Neutrophil (primary cell): ENCODE measurements around the gene MAP1B.
"Not testable (repeated sequence)": the region's sequence is repeated elsewhere in the genome, so short reads cannot be mapped to it uniquely, and the experiment has no call there.

ENCODE experiments used
- H3K27ac ChIP-seq: fragments of 200-600 bp; sonication (generic); 2 replicates; pipeline ENCODE4 v1.5.1; 2016; ENCODE audit warnings: mild to moderate bottlenecking, moderate library complexity
- H3K27me3 ChIP-seq: fragments of 200-600 bp; sonication (generic); 2 replicates; pipeline ENCODE4 v1.6.0; 2016; ENCODE audit warnings: mild to moderate bottlenecking
- H3K36me3 ChIP-seq: fragments of 200-600 bp; sonication (generic); 2 replicates; pipeline ENCODE4 v1.5.1; 2017
- H3K4me1 ChIP-seq, 2 experiments: fragments of 200-600 bp in 1 of 2; sonication (generic) in 1 of 2; 1 replicate in 1 of 2; 2 replicates in 1 of 2; pipeline versions ENCODE4 v1.5.1 to v1.6.1; 2013 to 2016; ENCODE audit warnings: low read depth in 1 of 2, low read length in 1 of 2, mild to moderate bottlenecking in 1 of 2, moderate library complexity in 1 of 2; ENCODE audit not compliant: control insufficient read depth in 1 of 2, insufficient read depth in 1 of 2
- H3K4me3 ChIP-seq, 2 experiments: fragments of 200-600 bp in 1 of 2; sonication (generic) in 1 of 2; 1 replicate in 1 of 2; 2 replicates in 1 of 2; pipeline ENCODE4 v1.5.1; 2013 to 2016; ENCODE audit warnings: low read depth in 1 of 2, low read length in 1 of 2, mild to moderate bottlenecking in 1 of 2, moderate library complexity in 1 of 2
- H3K9me3 ChIP-seq: fragments of 200-600 bp; sonication (generic); 2 replicates; pipeline ENCODE4 v1.5.1; 2016
- TF ChIP-seq, protein P1 (sequence below): fragments of 200-600 bp; sonication (generic); IDR thresholded peaks from 2 replicates; pipeline ENCODE4 v1.5.1; 2016; ENCODE audit warnings: antibody characterized with exemption

The MAP1B gene

DNA sequence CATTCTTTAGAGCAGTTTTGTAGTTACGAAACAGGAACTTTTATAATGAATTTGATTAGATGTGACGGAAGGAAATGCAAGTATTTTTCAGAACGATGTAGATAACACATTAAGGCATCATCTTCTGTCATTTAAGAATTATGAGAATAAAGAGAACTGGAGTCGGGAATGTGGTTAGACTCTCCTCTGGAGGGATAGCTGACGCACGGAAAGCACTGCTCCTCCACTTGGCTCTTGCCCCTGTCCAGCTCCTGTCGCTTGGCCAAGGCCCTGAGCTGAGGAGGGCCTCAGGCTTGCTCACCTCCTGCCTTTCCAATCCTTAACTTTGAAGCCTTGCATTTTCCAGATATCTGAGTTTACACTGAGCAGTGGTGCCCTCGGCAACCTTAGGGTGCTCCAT is 60.5 kb downstream of the MAP1B start:
- no peak overlapping the region for H3K27ac ChIP-seq
- TF ChIP-seq, protein P1, sequence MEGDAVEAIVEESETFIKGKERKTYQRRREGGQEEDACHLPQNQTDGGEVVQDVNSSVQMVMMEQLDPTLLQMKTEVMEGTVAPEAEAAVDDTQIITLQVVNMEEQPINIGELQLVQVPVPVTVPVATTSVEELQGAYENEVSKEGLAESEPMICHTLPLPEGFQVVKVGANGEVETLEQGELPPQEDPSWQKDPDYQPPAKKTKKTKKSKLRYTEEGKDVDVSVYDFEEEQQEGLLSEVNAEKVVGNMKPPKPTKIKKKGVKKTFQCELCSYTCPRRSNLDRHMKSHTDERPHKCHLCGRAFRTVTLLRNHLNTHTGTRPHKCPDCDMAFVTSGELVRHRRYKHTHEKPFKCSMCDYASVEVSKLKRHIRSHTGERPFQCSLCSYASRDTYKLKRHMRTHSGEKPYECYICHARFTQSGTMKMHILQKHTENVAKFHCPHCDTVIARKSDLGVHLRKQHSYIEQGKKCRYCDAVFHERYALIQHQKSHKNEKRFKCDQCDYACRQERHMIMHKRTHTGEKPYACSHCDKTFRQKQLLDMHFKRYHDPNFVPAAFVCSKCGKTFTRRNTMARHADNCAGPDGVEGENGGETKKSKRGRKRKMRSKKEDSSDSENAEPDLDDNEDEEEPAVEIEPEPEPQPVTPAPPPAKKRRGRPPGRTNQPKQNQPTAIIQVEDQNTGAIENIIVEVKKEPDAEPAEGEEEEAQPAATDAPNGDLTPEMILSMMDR, result no peak
- no peak overlapping the region for H3K4me3 ChIP-seq
- H3K27me3 ChIP-seq, result peaks cover 72% of the 10 kb centered on the region
- no peaks in the 10 kb centered on the region for H3K36me3 ChIP-seq
- no peaks in the 10 kb centered on the region for H3K4me1 ChIP-seq
- H3K9me3 ChIP-seq, result no peaks in the 10 kb centered on the region

DNA sequence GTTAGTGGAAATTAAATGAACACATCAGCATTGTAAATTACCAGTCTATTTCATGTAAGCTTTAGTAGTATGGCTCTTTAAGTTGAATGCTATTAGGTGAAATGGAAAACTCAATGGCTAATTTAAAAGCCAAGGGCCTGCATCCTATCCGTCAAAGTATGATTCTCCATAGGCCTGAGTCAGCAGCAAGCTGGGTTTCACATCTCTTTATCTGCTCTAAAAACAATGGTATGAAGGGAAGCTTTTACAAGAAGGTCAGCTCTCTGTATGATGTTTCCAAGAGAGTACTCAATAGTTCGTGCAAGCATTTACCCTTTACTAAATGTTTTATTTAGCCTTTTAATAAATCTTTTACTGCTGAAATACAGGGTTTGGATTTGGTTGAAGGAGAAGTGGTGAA is 62.8 kb downstream of the MAP1B start:
- H3K4me1 ChIP-seq, result no peaks in the 10 kb centered on the region
- H3K27me3 ChIP-seq, result peaks cover 65% of the 10 kb centered on the region
- H3K27ac ChIP-seq, result no peak overlapping the region
- TF ChIP-seq, protein P1, result no peak
- H3K9me3 ChIP-seq, result no peaks in the 10 kb centered on the region
- H3K36me3 ChIP-seq, result no peaks in the 10 kb centered on the region
- no peak overlapping the region for H3K4me3 ChIP-seq

- H3K4me3 ChIP-seq, H3K27ac ChIP-seq, H3K36me3 ChIP-seq, H3K4me1 ChIP-seq, H3K9me3 ChIP-seq: not testable (repeated sequence)
- peaks cover 60% of the 10 kb centered on the region for H3K27me3 ChIP-seq
Measured at GRCh38 chr5:72171181-72171580, 63.9 kb downstream of the MAP1B start.

DNA sequence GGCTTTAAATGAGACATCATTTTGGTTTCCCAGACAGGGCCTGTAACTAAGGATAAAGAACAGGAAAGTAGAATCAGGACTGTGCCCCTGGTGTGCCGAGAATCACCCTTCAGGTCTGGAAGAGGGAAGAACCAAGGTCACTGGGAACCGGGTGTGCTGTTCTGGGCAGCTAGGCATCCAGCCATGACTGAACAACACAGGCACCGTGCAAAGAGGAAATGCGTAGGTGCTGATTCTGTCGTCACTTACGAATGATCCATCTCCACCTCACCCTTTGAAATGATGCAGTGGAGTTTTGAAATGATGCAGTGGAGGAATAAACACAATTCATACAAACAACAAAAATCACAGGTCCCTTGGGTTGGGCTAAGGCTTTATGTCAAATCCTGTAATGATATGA is 64.4 kb downstream of the MAP1B start:
- H3K36me3 ChIP-seq, result no peaks in the 10 kb centered on the region
- H3K9me3 ChIP-seq, result no peaks in the 10 kb centered on the region
- H3K27me3 ChIP-seq, result peaks cover 60% of the 10 kb centered on the region
- H3K4me1 ChIP-seq, result no peaks in the 10 kb centered on the region
- TF ChIP-seq, protein P1, result no peak
- no peak overlapping the region for H3K4me3 ChIP-seq
- no peak overlapping the region for H3K27ac ChIP-seq

GRCh38 chr5:72172786-72173185 is 65.5 kb downstream of the MAP1B start:
- Histone ChIP-seq H3K4me3 (no peak overlapping the region), H3K4me1 (no peaks in the 10 kb centered on the region), H3K27ac (no peak overlapping the region), H3K9me3 (no peaks in the 10 kb centered on the region), H3K27me3 (peaks cover 54% of the 10 kb centered on the region), H3K36me3 (no peaks in the 10 kb centered on the region)
- TF ChIP-seq, protein P1, result no peak

DNA sequence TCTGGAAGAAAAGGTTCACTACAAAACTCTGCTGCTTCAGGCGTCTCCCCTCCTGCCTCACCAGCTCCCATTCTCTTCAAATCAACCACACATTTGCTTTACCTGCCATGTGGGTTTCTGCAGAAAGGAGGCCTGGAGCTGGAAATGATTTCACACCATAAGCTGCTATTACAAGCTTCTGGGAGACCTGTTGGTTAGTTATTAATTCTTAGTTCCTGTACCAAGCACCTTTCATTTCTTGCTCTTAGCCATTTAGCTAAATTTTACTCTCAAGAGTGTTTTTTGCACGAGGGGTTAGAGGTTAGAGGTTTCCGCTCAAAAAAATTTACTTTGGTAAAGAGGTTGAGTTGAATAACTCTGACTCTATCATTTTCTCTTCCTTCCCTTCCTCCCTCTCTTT is 70.3 kb downstream of the MAP1B start:
- TF ChIP-seq, protein P1, result no peak
- peaks cover 57% of the 10 kb centered on the region for H3K27me3 ChIP-seq

More for the DNA sequence above, 70.3 kb downstream of the MAP1B start:
- H3K9me3 ChIP-seq, result no peaks in the 10 kb centered on the region
- H3K27ac ChIP-seq, result no peak overlapping the region
- H3K4me1 ChIP-seq, result no peaks in the 10 kb centered on the region
- H3K36me3 ChIP-seq, result no peaks in the 10 kb centered on the region
- H3K4me3 ChIP-seq, result no peak overlapping the region
